ENCODE measurements around the gene LCN10. TPM values are rescaled to one million over a fixed set of nuclear protein-coding genes. Genes with fewer than 3 reads are reported as not detected.

Gene LCN10
- 0.14 and 0.53 TPM in 2 replicates for total RNA-seq (2016; rRNA removed; fragmentation: Illumina TruSeq; extraction: Trizol)
- not detected in 2 replicates for total RNA-seq (2016; cell fraction: cytosol; rRNA removed; fragmentation: Illumina TruSeq; extraction: Trizol; ENCODE audit: low read depth)
- 0.13 and 0.19 TPM in 2 replicates for total RNA-seq (2016; cell fraction: insoluble cytoplasmic fraction; rRNA removed; fragmentation: Illumina TruSeq; extraction: Trizol)
- 0.34 TPM in 2 replicates for total RNA-seq (2016; cell fraction: membrane; rRNA removed; fragmentation: Illumina TruSeq; extraction: Trizol)
- 0.22 TPM in 1 of 2 replicates, not detected in the other for total RNA-seq (2016; cell fraction: nucleus; rRNA removed; fragmentation: Illumina TruSeq; extraction: Trizol)
- 0.61 and 0.84 TPM in 2 replicates for polyA plus RNA-seq (2011; rRNA removed)
- polyA plus RNA-seq (2011; cell fraction: cytosol; rRNA removed), result 0.82 and 1.0 TPM in 2 replicates
- polyA plus RNA-seq (2011; cell fraction: nucleus; rRNA removed), result 0.85 and 1.8 TPM in 2 replicates
- 1.5 and 1.8 TPM in 2 replicates for polyA plus RNA-seq (2012)
- 0.18 and 0.24 TPM in 2 replicates for polyA plus RNA-seq (2016; cell fraction: cytosol; fragmentation: Illumina TruSeq; extraction: Trizol; ENCODE audit: low read depth)
- 0.27 and 0.43 TPM in 2 replicates for polyA plus RNA-seq (2016; cell fraction: insoluble cytoplasmic fraction; fragmentation: Illumina TruSeq; extraction: Trizol; ENCODE audit: low read depth)
- 0.15 and 0.43 TPM in 2 replicates for polyA plus RNA-seq (2016; cell fraction: membrane; fragmentation: Illumina TruSeq; extraction: Trizol; ENCODE audit: low read depth)
- 0.41 and 0.74 TPM in 2 replicates for polyA plus RNA-seq (2016; cell fraction: nucleus; fragmentation: Illumina TruSeq; extraction: Trizol; ENCODE audit: insufficient read depth, low read depth)
- polyA minus RNA-seq (2011; rRNA and poly(A)+ RNA removed; ENCODE audit: low replicate concordance), result 0.30 and 1.0 TPM in 2 replicates
- polyA minus RNA-seq (2011; cell fraction: cytosol; rRNA and poly(A)+ RNA removed), result not detected in 2 replicates
- polyA minus RNA-seq (2011; cell fraction: nucleus; rRNA and poly(A)+ RNA removed), result not detected in 2 replicates
- Bru-seq, nascent RNA, result not detected
- not detected for BruChase-seq, experiment 1, labeled RNA remaining after a 6-hour chase
- BruChase-seq, experiment 2, labeled RNA remaining after a 2-hour chase, result not detected
- long read RNA-seq, experiment 1, partial matches to known transcripts, result 0 of 1 reads
- long read RNA-seq, experiment 1, other reads (novel, unspliced or antisense), result 0 of 1 reads
- long read RNA-seq, experiment 2, result 0 reads

DNA sequence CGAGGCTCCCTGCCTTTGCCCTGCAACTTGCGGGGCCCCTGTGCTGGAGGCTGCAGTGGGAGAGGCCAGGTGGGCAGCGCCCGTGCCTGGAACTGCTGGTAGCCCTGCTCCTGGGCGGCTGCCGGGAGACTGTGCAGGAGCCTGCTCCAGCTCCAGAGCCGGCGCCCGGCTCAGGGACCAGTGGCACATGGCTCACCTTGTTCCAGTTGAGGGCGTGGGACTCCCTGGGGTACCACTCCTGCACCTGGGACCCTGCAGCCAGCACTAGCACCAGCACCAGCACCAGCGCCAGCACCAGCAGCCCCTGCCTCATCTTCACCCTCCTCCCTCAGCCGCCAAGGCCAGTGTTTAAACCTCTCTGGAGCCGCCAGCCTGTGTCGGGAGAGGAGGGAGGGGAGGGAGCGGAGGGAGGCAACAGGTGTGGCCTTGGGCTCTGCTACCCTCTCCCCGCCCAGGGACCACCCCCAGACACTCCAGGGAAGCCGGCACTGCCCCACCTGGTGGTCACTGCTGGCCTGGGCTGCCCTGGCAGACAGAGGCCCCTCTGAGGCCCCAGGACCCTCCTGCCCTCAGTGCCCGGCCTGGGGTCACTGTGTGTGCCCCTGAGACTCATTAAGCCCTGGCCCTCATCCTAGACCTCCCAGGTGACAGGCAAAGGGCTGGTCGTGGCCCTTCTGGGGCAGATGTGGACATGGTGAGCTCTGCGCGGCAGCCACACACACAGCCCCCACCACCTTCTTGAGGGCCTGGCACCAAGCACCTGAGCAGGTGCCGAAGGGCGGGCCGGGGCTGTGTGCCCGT lies at the start of gene LCN10:
Gene LCN10, minus strand, starts transcription at position 350 of the 801 bp plus-strand sequence. Its CDS starts 37 bp downstream, at position 313.
- Histone ChIP-seq H3K4me3 (replicated peaks in 1 of 3; ENCODE audit: insufficient read depth in 1 of 3, low read depth in 2 of 3, low read length in 3 of 3) (peak within 1 kb of the TSS in 2 of 3 experiments; percentile 6 to 53; a peak in 3 of 6 replicates), H3K27me3 (ENCODE audit: control insufficient read depth in 1 of 2, insufficient read depth in 2 of 2, low read length in 2 of 2) (peaks cover 23 to 88% of the 10 kb centered on the region in 2 experiments), H4K20me1 (ENCODE audit: insufficient read depth, low read length) (no peaks in the 10 kb centered on the region), H3K4me2 (ENCODE audit: low read depth, low read length) (peak within 1 kb of the TSS; percentile 58), H3K9ac (ENCODE audit: insufficient read depth, low read depth, low read length) (no peak within 1 kb of the TSS), H2AFZ (ENCODE audit: low read length) (no peak within 1 kb of the TSS), H3K79me2 (ENCODE audit: insufficient read depth, low read length) (no peaks in the 10 kb centered on the region), H3K4me1 (ENCODE audit: insufficient read depth, low read length) (peaks cover 25% of the 10 kb centered on the region), H3K36me3 (replicated peaks in 1 of 2; ENCODE audit: control insufficient read depth in 1 of 2, insufficient read depth in 2 of 2, low read length in 2 of 2) (no peaks in the 10 kb centered on the region), H3K9me3 (ENCODE audit: low read length) (no peaks in the 10 kb centered on the region), H3K27ac (ENCODE audit: extremely low read length, insufficient read depth, low read length) (no peak within 1 kb of the TSS)
- peak; percentile 49 for DNase-seq (ENCODE audit: low spot score)
- CTCF ChIA-PET (ENCODE audit: low intra/inter-chr PET ratio, low total read pairs), result no interaction called here
- WGBS (ENCODE audit: low lambda C conversion rate), result 0% methylated on average over 1 of the region's 25 CpGs
- POLR2A ChIA-PET, result interaction anchor here (0.5 to 5.2 kb wide), 2 partner anchors 14 to 21 kb away, joined by 3 to 27 read pairs; no protein-coding TSS in a partner anchor
- no peak for FAIRE-seq
- peak; percentile 69 for ATAC-seq
- no TSS peak for BruUV-seq (replicated peaks)
- intact Hi-C loops (cut with micrococcal nuclease; ENCODE audit: unreplicated experiment), result no loop called here
- in situ Hi-C loops (cut with HindIII; ENCODE audit: extremely low pct_ligation_motif_present, low pct_unique_long_range_greater_than_20kb), result no loop called here
- TF ChIP-seq ZNF44 (CRISPR knock-in tag; IDR thresholded peaks at IDR 0.05) (no peak), ZBTB7A (CRISPR knock-in tag; IDR thresholded peaks at IDR 0.05) (no peak), NR2F6 (IDR thresholded peaks at IDR 0.05) (no peak), NR2F6 (CRISPR knock-in tag; IDR thresholded peaks at IDR 0.05) (peak; percentile 25; the same call in 1 of the 2 replicates), NFIC (IDR thresholded peaks at IDR 0.05; ENCODE audit: low read length) (no peak), RFX1 (IDR thresholded peaks at IDR 0.05) (no peak), RXRB (CRISPR knock-in tag; IDR thresholded peaks at IDR 0.05; ENCODE audit: borderline replicate concordance) (0 out of 2 replicates have a peak, but pooled peaks have one; percentile 10), TFDP2 (CRISPR knock-in tag; IDR thresholded peaks at IDR 0.05) (no peak), MLXIP (CRISPR knock-in tag; IDR thresholded peaks at IDR 0.05; ENCODE audit: borderline replicate concordance) (no peak), HOXA5 (CRISPR knock-in tag; IDR thresholded peaks at IDR 0.05) (no peak)
- TF ChIP-seq, protein P1, sequence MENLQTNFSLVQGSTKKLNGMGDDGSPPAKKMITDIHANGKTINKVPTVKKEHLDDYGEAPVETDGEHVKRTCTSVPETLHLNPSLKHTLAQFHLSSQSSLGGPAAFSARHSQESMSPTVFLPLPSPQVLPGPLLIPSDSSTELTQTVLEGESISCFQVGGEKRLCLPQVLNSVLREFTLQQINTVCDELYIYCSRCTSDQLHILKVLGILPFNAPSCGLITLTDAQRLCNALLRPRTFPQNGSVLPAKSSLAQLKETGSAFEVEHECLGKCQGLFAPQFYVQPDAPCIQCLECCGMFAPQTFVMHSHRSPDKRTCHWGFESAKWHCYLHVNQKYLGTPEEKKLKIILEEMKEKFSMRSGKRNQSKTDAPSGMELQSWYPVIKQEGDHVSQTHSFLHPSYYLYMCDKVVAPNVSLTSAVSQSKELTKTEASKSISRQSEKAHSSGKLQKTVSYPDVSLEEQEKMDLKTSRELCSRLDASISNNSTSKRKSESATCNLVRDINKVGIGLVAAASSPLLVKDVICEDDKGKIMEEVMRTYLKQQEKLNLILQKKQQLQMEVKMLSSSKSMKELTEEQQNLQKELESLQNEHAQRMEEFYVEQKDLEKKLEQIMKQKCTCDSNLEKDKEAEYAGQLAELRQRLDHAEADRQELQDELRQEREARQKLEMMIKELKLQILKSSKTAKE (CRISPR knock-in tag; IDR thresholded peaks at IDR 0.05; ENCODE audit: borderline replicate concordance), result no peak
- TF ChIP-seq, protein P2, sequence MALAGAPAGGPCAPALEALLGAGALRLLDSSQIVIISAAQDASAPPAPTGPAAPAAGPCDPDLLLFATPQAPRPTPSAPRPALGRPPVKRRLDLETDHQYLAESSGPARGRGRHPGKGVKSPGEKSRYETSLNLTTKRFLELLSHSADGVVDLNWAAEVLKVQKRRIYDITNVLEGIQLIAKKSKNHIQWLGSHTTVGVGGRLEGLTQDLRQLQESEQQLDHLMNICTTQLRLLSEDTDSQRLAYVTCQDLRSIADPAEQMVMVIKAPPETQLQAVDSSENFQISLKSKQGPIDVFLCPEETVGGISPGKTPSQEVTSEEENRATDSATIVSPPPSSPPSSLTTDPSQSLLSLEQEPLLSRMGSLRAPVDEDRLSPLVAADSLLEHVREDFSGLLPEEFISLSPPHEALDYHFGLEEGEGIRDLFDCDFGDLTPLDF (CRISPR knock-in tag; IDR thresholded peaks at IDR 0.05), result no peak
